HFFc6 (cell line): ENCODE data around the gene SLC49A3. TPM values are rescaled to one million over a fixed set of nuclear protein-coding genes. Genes with fewer than 3 reads are reported as not detected.

Source experiments
- DNase-seq: peaks from one replicate; pipeline ENCODE4 v3.0.0-alpha.2; 2018
- H3K27ac Mint-ChIP-seq: 2 replicates; pipeline ENCODE4 v1.8.0; 2020; ENCODE audit warnings: mild to moderate bottlenecking, mixed read lengths
- H3K27me3 Mint-ChIP-seq: 2 replicates; pipeline ENCODE4 v1.8.0; 2021; ENCODE audit warnings: mild to moderate bottlenecking, moderate library complexity, mixed read lengths; ENCODE audit not compliant: insufficient read depth
- H3K36me3 Mint-ChIP-seq: 2 replicates; pipeline ENCODE4 v1.8.0; 2021; ENCODE audit warnings: low read depth, mixed read lengths
- H3K4me1 Mint-ChIP-seq: 2 replicates; pipeline ENCODE4 v1.8.0; 2020; ENCODE audit warnings: low read depth, mixed read lengths
- H3K4me3 Mint-ChIP-seq: 2 replicates; pipeline ENCODE4 v1.8.0; 2020; ENCODE audit warnings: mild to moderate bottlenecking, moderate library complexity, mixed read lengths
- H3K9me3 Mint-ChIP-seq: 2 replicates; pipeline ENCODE4 v1.8.0; 2020; ENCODE audit warnings: mild to moderate bottlenecking, mixed read lengths
- CTCF ChIP-seq: fragments of 200-600 bp; sonication (generic); IDR thresholded peaks from 2 replicates; pipeline ENCODE4 v1.5.0; 2021; ENCODE audit warnings: antibody characterized with exemption, mild to moderate bottlenecking
- total RNA-seq, 6 experiments: library from RNA; stranded (reverse); fragmentation: NEBNext Ultra II Directional; extraction: Animal tissue kit (Norgen Biotek cat#: 25700); gene quantifications; 2 replicates in 1 of 6; 3 replicates in 5 of 6; pipeline ENCODE4 v1.2.3, GENCODE V29; 2021

SLC49A3 gene
- total RNA-seq, 6 experiments from 2014 or later: 0.13 to 0.62 (median 0.21) TPM; not detected in 1

GRCh38 chr4:722851-723360 is 34.0 kb upstream of the SLC49A3 start:
- Mint-ChIP-seq H3K27ac (no peak overlapping the region), H3K27me3 (peaks cover 4% of the 10 kb centered on the region), H3K4me3 (no peak overlapping the region), H3K4me1 (peaks cover 16% of the 10 kb centered on the region), H3K36me3 (peaks cover 39% of the 10 kb centered on the region; the same call in 1 of the 2 replicates), H3K9me3 (peaks cover 26% of the 10 kb centered on the region)
- DNase-seq: no peak
- no peak for TF ChIP-seq CTCF

- Mint-ChIP-seq H3K27me3 (peaks cover 4% of the 10 kb centered on the region), H3K9me3 (peaks cover 31% of the 10 kb centered on the region), H3K4me1 (peaks cover 16% of the 10 kb centered on the region), H3K36me3 (peaks cover 43% of the 10 kb centered on the region; the same call in 1 of the 2 replicates), H3K4me3 (no peak overlapping the region), H3K27ac (no peak overlapping the region)
- DNase-seq: no peak
- TF ChIP-seq CTCF: no peak
Measured at GRCh38 chr4:722169-722725, 33.3 kb upstream of the SLC49A3 start.

GRCh38 chr4:721261-722168 is 32.6 kb upstream of the SLC49A3 start:
- TF ChIP-seq CTCF: no peak
- peak overlapping the region; percentile 38; the same call in 1 of the 2 replicates for H3K27ac Mint-ChIP-seq
- H3K36me3 Mint-ChIP-seq: peaks cover 38% of the 10 kb centered on the region; the same call in 1 of the 2 replicates
- peak; percentile 19 for DNase-seq
- H3K27me3 Mint-ChIP-seq: peaks cover 6% of the 10 kb centered on the region
- H3K9me3 Mint-ChIP-seq: peaks cover 31% of the 10 kb centered on the region
- H3K4me3 Mint-ChIP-seq: no peak overlapping the region
- H3K4me1 Mint-ChIP-seq: peaks cover 9% of the 10 kb centered on the region

GRCh38 chr4:720111-720860 is 31.3 kb upstream of the SLC49A3 start:
- Mint-ChIP-seq H3K27ac (no peak overlapping the region), H3K36me3 (peaks cover 38% of the 10 kb centered on the region), H3K27me3 (peaks cover 7% of the 10 kb centered on the region), H3K4me1 (peaks cover 5% of the 10 kb centered on the region; the same call in 1 of the 2 replicates), H3K9me3 (peaks cover 33% of the 10 kb centered on the region), H3K4me3 (no peak overlapping the region)
- no peak for DNase-seq
- TF ChIP-seq CTCF: no peak

GRCh38 chr4:718460-718859 is 29.5 kb upstream of the SLC49A3 start:
- Mint-ChIP-seq H3K27me3 (peaks cover 5% of the 10 kb centered on the region), H3K4me1 (peaks cover 5% of the 10 kb centered on the region; the same call in 1 of the 2 replicates), H3K36me3 (peaks cover 48% of the 10 kb centered on the region), H3K9me3 (peaks cover 36% of the 10 kb centered on the region), H3K27ac (no peak overlapping the region), H3K4me3 (no peak overlapping the region)
- no peak for DNase-seq
- TF ChIP-seq CTCF: no peak
